ENCODE measurements around the gene GLCCI1.

- no peak for TF ChIP-seq PATZ1 (CRISPR knock-in tag; IDR thresholded peaks at IDR 0.05; ENCODE audit: borderline replicate concordance)
- TF ChIP-seq ZNF565 (CRISPR knock-in tag; conservative IDR thresholded peaks at IDR 0.05; ENCODE audit: low read depth) = no peak
- no peak for TF ChIP-seq ZFP30 (CRISPR knock-in tag; IDR thresholded peaks at IDR 0.05)
- no peak for TF ChIP-seq BACH2 (CRISPR knock-in tag; IDR thresholded peaks at IDR 0.05; ENCODE audit: borderline replicate concordance)
- no peak for TF ChIP-seq RARB (CRISPR knock-in tag; IDR thresholded peaks at IDR 0.05)
- TF ChIP-seq GLIS3 (CRISPR knock-in tag; IDR thresholded peaks at IDR 0.05) = no peak
- TF ChIP-seq ZNF8 (CRISPR knock-in tag; IDR thresholded peaks at IDR 0.05) = no peak
- TF ChIP-seq ARNTL (CRISPR knock-in tag; IDR thresholded peaks at IDR 0.05; ENCODE audit: borderline replicate concordance, low read depth) = no peak
- no peak for TF ChIP-seq CSDC2 (CRISPR knock-in tag; IDR thresholded peaks at IDR 0.05)
- no peak for TF ChIP-seq ZFP3 (CRISPR knock-in tag; IDR thresholded peaks at IDR 0.05)
Observed at GRCh38 chr7:8135417-8135816, 166.8 kb downstream of the GLCCI1 start.

Data from SK-N-SH treated with all-trans-retinoic acid at 6 μM for 48 hours (cell line).